Stimulated activated CD8-positive, alpha-beta memory T cell treated with anti-CD3 and anti-CD28 coated beads, Interleukin-12 subunit alpha, Interleukin-12 subunit beta, amount 100 ng/mL, for 4 hours (primary cell): ENCODE measurements around the gene HIBCH.
"Not testable (repeated sequence)": the region's sequence is repeated elsewhere in the genome, so short reads cannot be mapped to it uniquely, and the experiment has no call there.

Experiments
- DNase-seq: peaks from one replicate; pipeline ENCODE4 v3.0.0-alpha.2; 2020; ENCODE audit warnings: low read depth

HIBCH gene

GRCh38 chr2:190343089-190343535, 23.5 kb upstream of the HIBCH start:
- no peak for DNase-seq

- DNase-seq: no peak
Measured at GRCh38 chr2:190342611-190343010, 23.0 kb upstream of the HIBCH start.

DNA sequence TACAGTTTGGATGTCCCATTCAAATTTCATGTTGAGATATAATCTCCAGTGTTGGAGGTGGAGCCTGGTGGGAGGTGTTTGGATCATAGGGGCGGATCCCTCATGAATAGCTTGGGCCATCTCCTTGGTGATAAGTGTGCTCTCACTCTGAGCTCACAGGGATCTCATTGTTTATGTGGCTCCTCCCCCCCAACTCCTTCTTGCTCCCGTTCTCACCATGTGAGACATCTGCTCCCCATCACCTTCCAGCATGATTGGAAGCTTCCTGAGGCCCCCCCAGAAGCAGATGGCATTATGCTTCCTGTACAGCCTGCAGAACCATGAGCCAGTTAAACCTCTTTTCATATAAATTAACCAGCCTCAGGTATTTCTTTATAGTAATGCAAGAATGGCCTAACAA, 20.7 kb upstream of the HIBCH start:
- no peak for DNase-seq

GRCh38 chr2:190339394-190339793, 19.8 kb upstream of the HIBCH start:
- DNase-seq: no peak

DNA sequence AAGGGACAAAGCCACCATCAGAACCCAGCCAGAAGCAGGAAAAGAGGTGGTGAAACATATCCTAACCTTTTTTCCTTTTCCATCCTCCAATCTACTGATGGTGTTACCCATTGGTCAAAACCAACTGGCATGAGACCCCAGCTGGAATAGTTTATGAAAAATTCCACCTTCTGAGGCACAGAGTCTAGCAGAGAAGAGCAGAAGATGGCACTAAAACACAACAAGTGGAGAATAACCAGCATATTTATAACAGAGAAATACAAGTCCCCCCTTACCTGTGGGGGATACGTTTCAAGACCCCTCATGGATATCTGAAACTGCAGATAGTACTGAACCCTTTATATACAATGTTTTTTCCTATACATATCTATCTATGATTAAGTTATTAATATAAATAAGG, 18.8 kb upstream of the HIBCH start:
- no peak for DNase-seq

GRCh38 chr2:190336420-190336819, 16.8 kb upstream of the HIBCH start:
- DNase-seq: no peak

GRCh38 chr2:190335584-190335983, 16.0 kb upstream of the HIBCH start:
- DNase-seq: not testable (repeated sequence)

- no peak for DNase-seq
Measured at GRCh38 chr2:190335225-190335559, 15.6 kb upstream of the HIBCH start.

- DNase-seq: no peak
Measured at GRCh38 chr2:190334479-190335224, 15.0 kb upstream of the HIBCH start.

- DNase-seq: no peak
Measured at GRCh38 chr2:190333928-190334327, 14.3 kb upstream of the HIBCH start.

- no peak for DNase-seq
Measured at GRCh38 chr2:190333395-190333794, 13.8 kb upstream of the HIBCH start.

DNA sequence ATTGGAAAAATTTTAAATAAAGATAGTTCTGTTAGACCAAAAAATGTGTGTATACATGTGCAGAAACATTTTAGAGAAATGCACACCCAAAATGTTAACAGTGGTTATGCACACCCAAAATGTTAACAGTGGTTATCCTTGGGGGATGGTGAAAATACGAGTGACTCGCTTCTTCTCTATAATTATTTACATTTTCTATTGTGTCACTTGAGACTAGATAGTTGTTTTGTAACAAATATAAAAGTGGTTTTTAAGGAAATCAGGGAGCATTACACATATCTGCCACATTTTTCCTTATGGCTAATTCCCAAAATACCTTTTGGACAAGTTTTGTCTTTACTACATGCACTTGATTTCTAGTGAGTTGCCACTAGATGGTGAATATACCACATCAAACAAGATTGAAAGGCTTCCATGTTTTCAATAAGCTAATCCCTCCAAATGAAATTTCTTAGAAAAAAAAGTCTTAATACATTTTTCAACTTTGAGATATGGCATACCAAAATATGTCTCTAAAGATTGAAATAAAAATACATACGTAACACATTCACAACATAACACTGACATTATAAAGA, 9.0 kb upstream of the HIBCH start:
- no peak for DNase-seq

DNA sequence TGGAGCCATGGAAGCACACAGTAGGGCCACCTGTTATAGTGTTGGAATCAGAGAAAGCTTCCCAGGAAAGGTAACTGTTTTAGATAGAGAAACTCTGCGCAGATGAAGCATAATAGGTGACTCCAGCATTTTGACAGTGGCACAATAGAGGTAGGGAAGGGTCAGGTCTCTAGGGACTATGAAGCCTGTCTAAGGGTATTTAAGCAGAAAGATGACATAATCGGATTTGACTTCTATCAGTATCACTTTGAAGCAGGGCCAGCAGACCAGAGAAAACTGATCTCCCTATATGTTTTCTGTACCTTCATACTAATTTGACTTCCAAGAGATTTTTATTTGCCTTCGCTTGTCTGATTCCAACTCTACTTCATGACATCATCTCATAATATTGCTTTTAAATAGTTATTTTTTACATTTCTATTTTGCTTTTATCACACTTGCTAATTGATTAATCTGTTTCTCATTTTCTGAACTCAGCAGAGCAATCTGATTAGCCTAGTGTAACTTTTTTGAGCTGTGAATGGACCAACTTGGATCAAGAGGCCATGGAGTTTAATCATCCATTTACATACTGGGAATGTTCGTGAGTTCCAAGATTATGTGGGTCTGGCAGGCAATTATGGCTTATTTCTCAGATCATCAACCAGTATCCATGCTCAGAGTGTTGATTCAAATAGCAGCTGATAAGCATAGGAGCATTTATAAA, 8.4 kb upstream of the HIBCH start:
- no peak for DNase-seq

- DNase-seq: no peak
Measured at GRCh38 chr2:190325588-190325987, 6.0 kb upstream of the HIBCH start.

GRCh38 chr2:190323406-190323805, 3.8 kb upstream of the HIBCH start:
- no peak for DNase-seq

DNA sequence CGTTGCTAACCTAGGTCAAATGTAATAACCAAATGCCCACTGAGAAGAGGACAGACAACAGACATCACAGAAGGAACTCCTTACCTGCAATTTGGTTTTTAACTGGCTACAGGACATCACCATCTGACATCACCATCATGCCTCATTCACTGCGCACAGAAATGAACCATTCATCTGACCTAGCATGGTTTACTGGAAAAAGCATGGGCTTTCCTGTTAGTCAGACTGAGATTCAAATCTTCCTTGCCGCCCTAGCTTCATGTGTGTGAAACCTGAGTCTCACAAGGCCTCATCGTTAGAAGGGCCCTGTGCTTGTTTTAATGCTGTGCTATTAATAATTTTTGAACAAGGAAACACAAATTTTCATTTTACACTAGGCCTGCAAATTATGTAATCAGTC, 1.1 kb upstream of the HIBCH start:
- DNase-seq: no peak

DNA sequence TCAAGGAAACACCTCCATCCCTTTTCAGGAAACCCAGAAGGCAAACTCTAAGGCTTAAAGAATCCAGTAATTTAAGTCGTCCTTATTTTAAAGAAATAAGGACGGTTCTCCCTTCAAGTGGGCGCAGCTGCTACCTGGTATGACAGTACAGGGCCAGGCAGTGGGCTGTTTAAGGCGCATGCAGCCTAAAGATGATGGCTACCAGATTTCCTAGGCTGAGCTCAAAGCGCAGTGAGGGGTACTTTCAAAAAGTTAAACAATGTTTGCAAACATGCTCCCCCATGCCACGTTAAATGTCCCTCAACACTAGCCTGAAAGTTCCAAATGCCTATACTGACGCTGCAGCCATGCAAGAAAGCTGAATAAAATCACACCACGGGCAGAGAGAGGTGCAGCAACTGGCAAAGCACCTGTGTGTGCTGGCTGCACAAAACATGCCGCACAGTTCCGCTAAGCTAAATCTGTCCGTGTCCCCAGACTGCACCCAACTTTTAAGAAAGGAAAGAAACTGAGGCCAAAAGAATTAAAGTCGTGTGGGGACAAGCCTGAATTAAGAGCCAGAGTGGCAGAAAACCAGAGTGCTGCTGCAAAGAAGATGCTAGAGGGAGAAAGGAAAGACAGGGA, 583 bp downstream of the HIBCH start:
- DNase-seq: no peak

- no peak for DNase-seq
Measured at GRCh38 chr2:190318514-190318913, 1.1 kb downstream of the HIBCH start.

DNA sequence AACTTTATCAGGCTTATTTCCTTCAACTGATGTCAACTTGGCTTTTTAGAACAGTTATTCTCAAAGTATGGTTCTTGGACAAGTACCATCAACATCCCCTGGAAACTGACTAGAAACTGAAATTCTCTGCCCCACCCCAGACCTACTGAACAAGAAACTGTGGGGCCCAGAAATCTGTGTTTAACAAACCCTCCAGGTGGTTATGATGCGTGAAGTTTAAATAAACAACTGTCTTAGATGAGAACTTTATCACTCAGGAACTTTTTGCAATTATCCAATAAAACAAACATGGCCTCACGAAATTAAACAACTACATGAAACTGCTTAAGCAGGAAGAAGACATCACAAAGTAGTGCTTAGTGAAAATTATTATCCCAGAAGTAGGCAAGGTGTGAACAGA, 4.4 kb downstream of the HIBCH start:
- no peak for DNase-seq

DNA sequence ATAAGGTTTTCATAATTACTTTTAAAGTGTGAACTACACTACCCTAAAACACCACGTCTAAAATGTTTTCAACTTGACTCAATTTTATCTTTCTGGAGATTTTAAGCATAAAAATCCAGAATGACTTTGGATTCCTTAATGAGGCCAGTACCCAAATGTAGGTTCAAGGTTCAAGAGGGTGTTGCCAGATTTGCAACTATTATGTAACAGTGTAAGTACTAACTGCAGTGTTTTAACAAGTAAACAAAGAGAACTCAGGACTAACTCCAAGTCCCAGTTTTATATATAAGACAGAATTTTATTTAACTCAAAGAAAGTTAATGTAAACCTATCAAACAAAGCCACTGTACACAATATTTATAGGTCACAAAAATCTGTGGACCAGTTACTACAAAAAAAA, 5.7 kb downstream of the HIBCH start:
- DNase-seq: no peak

- not testable (repeated sequence) for DNase-seq
Measured at GRCh38 chr2:190312635-190313025, 7.0 kb downstream of the HIBCH start.

DNA sequence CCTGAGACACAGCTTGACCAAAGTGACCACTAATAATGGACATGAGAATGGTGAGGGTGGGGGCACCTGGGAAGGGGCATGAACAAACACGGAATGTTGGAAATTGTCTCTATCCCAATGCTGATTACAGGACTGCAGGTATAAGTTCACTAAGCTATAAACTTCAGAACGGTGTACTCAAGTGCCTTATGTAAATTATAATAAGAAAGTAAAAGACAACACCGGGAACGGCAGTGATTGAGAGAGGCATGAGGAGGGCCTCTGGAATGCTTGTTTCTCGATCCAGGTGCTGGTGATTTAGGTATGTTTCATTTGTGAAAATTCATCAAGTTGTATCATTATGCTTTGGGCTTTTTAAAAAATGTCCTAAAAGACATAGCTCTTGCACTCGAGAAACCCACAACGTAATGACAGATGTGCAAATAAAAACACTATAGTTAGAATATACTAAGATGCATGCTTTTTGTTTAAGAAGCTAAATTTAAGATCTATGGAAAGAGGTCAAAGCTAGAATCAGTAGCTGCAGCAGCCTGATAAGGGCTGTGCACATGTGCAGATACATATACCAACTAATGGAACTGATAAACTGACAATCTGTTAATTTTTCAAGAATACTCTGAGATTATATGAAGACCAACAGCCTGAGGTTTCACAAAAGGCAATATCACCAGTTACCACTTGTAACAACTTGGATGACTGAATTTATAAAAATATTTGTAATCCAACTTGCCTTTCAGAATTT, 7.6 kb downstream of the HIBCH start:
- DNase-seq: no peak
